Epithelial cell of esophagus (primary cell): ENCODE results near the gene PURA.

Source experiments
- DNase-seq: peaks from one replicate; pipeline ENCODE4 v3.0.0; 2010; ENCODE audit warnings: low read depth
- H3K4me3 ChIP-seq: 2 replicates; pipeline ENCODE4 v1.5.1; 2011; ENCODE audit warnings: mild to moderate bottlenecking, low read length, control low read depth
- CTCF ChIP-seq: IDR thresholded peaks from 2 replicates; pipeline ENCODE4 v1.5.1; 2011; ENCODE audit warnings: low read depth, mild to moderate bottlenecking, low read length, control low read depth, inconsistent platforms; ENCODE audit not compliant: insufficient read depth; ENCODE audit errors: missing control alignments

The PURA gene

GRCh38 chr5:140113699-140114263 lies at the start of gene PURA:
PURA (plus strand) TSS chr5:140114109; CDS start chr5:140114182, 73 bp downstream.
- DNase-seq = peak; percentile 96
- TF ChIP-seq CTCF = no peak
- peak within 1 kb of the TSS; percentile 71 for H3K4me3 ChIP-seq

- no peak for TF ChIP-seq CTCF
- DNase-seq = no peak
These were observed 41.1 kb upstream of the PURA start for GRCh38 chr5:140072812-140073211.

GRCh38 chr5:140073296-140073695 lies 40.6 kb upstream of the PURA start:
- no peak overlapping the region for H3K4me3 ChIP-seq
- TF ChIP-seq CTCF = peak; percentile 17
- DNase-seq = peak; percentile 4

More at GRCh38 chr5:140072812-140073211, 41.1 kb upstream of the PURA start:
- H3K4me3 ChIP-seq = no peak overlapping the region

- no peak overlapping the region for H3K4me3 ChIP-seq
- no peak for TF ChIP-seq CTCF
- DNase-seq = peak; percentile 16
These were observed 38.5 kb upstream of the PURA start for GRCh38 chr5:140075371-140075770.

- no peak overlapping the region for H3K4me3 ChIP-seq
- TF ChIP-seq CTCF = no peak
- DNase-seq = no peak
These were observed 37.8 kb upstream of the PURA start for GRCh38 chr5:140076142-140076541.

- no peak for TF ChIP-seq CTCF
- no peak overlapping the region for H3K4me3 ChIP-seq
- DNase-seq = no peak
These were observed 37.1 kb upstream of the PURA start for GRCh38 chr5:140076788-140077187.

- no peak for TF ChIP-seq CTCF
- no peak overlapping the region for H3K4me3 ChIP-seq
These were observed 30.8 kb upstream of the PURA start for GRCh38 chr5:140083120-140083519.

More at GRCh38 chr5:140083120-140083519, 30.8 kb upstream of the PURA start:
- DNase-seq = no peak
